Ovary (tissue), 9 donors: Measurements from ENCODE around the gene CEBPG. TPM values are rescaled to one million over a fixed set of nuclear protein-coding genes. Genes with fewer than 3 reads are reported as not detected.

Source experiments
- DNase-seq, 5 donors: peaks; one replicate each; pipeline ENCODE4 v3.0.0-alpha.2; 2019 to 2020
- H3K27ac ChIP-seq, 2 donors: fragments of 200-600 bp; one replicate each; pipeline versions ENCODE4 v1.5.1 to v1.8.0; 2019 to 2022
- H3K27me3 ChIP-seq: fragments of 200-600 bp; one replicate; pipeline ENCODE4 v1.8.0; 2022
- H3K36me3 ChIP-seq: fragments of 200-600 bp; sonication (generic); one replicate; pipeline ENCODE4 v1.5.1; 2019
- H3K4me1 ChIP-seq: one replicate; pipeline ENCODE4 v1.8.1; 2013; ENCODE audit warnings: mild to moderate bottlenecking, moderate library complexity; ENCODE audit not compliant: insufficient read depth
- H3K4me3 ChIP-seq: fragments of 200-600 bp; sonication (generic); one replicate; pipeline ENCODE4 v1.5.1; 2017
- H3K9me3 ChIP-seq, 2 donors: fragments of 200-600 bp in 1 of 2; sonication (generic) in 1 of 2; one replicate each; pipeline versions ENCODE4 v1.5.1 to v1.8.1; 2013 to 2019; ENCODE audit warnings: mild to moderate bottlenecking in 1 of 2, moderate library complexity in 1 of 2
- CTCF ChIP-seq, 3 donors: fragments of 450-650 bp in 2 of 3; fragments of 200-600 bp in 1 of 3; IDR thresholded peaks; one replicate each; pipeline versions ENCODE4 v1.5.1 to v1.8.0; 2016 to 2022; ENCODE audit warnings: antibody characterized with exemption in 3 of 3, mild to moderate bottlenecking in 1 of 3
- EP300 ChIP-seq: sonication (generic); formaldehyde crosslinking; IDR thresholded peaks from one replicate; pipeline ENCODE4 v1.6.1; 2017; ENCODE audit warnings: antibody characterized with exemption
- POLR2A ChIP-seq: fragments of 450-650 bp; IDR thresholded peaks from one replicate; pipeline ENCODE4 v1.6.1; 2017; ENCODE audit warnings: antibody characterized with exemption, mild to moderate bottlenecking, moderate library complexity
- WGBS, 3 donors: extraction: QIAGEN DNeasy Blood & Tissue Kit in 1 of 3; methylation state at CpG; one replicate each; pipeline versions ENCODE4 v1.1.5 to v1.1.7; 2013 to 2017; 5-methylcytosine and 5-hydroxymethylcytosine counted together
- intact Hi-C, 4 donors: fragments of 100-400 bp; cut with DNase I; formaldehyde crosslinking; loops; one replicate each; pipeline versions ENCODE4 v1.11.0 to v1.15.1; 2022 to 2023
- polyA plus RNA-seq, 2 donors: library from polyadenylated mRNA; stranded (reverse); fragments of 200-250 nt in 1 of 2; fragments of 350-450 nt in 1 of 2; fragmentation: Illumina TruSeq in 1 of 2; extraction: RNeasy Lipid Tissue Mini Kit (QIAGEN cat#74804) in 1 of 2; gene quantifications; one replicate each; pipeline ENCODE4 v1.2.3, GENCODE V29; 2013 to 2014
- total RNA-seq, 7 donors: library from RNA; depleted of rRNA in 2 of 7; stranded (reverse); fragments of >200 nt in 2 of 7; fragmentation: NEBNext Ultra II Directional in 3 of 7; extraction: Animal tissue kit (Norgen Biotek cat#: 25700) in 3 of 7; gene quantifications; one replicate each; pipeline versions ENCODE4 v1.1.0 to v1.2.4, GENCODE V29; 2016 to 2023
- donor health status: DM: no; HTN: no; CAD: no; lungs with moderate emphysema.
- donor health status: DM: no; HTN: no; CAD: no.
- donor health status: Bipolar disorder and iron deficiency.
- donor health status: DM: yes; HTN: yes; CAD: no.
- donor health status: DM: no; HTN: no; CAD: no.
- donor health status: DM: yes; HTN: yes; CAD: no.

The CEBPG gene
- total and polyA plus RNA-seq, 9 donors: 5.6 to 54.6 (median 12.0) TPM

- Histone ChIP-seq H3K27me3 (no peaks in the 10 kb centered on the region), H3K9me3 (no peaks in the 10 kb centered on the region), H3K4me1 (no peaks in the 10 kb centered on the region), H3K27ac (no peak overlapping the region), H3K4me3 (no peak overlapping the region), H3K36me3 (no peaks in the 10 kb centered on the region)
- 41 to 58% (median 56%) methylated on average over 1 of the region's 1 CpG for WGBS, 3 donors
- TF ChIP-seq CTCF (IDR thresholded peaks at IDR 0.05) (no peak), EP300 (no peak), POLR2A (no peak)
- intact Hi-C loops: no loop called here
- DNase-seq: no peak
Observed at GRCh38 chr19:33357556-33357955, 16.0 kb upstream of the CEBPG start.

- no peak for DNase-seq
- TF ChIP-seq EP300: no peak
- WGBS, 3 donors: 44 to 63% (median 50%) methylated on average over 6 of the region's 6 CpGs
- Histone ChIP-seq H3K27me3 (no peaks in the 10 kb centered on the region), H3K36me3 (no peaks in the 10 kb centered on the region), H3K4me1 (no peaks in the 10 kb centered on the region), H3K9me3 (no peaks in the 10 kb centered on the region), H3K4me3 (no peak overlapping the region), H3K27ac (no peak overlapping the region)
- intact Hi-C loops: no loop called here
Observed at GRCh38 chr19:33358408-33358807, 15.1 kb upstream of the CEBPG start.

GRCh38 chr19:33359581-33359980, 13.9 kb upstream of the CEBPG start:
- Histone ChIP-seq H3K36me3 (no peaks in the 10 kb centered on the region), H3K4me1 (no peaks in the 10 kb centered on the region), H3K4me3 (no peak overlapping the region), H3K27ac (no peak overlapping the region), H3K9me3 (no peaks in the 10 kb centered on the region), H3K27me3 (no peaks in the 10 kb centered on the region)
- 83 to 86% (median 84%) methylated on average over 3 of the region's 3 CpGs for WGBS, 3 donors
- intact Hi-C loops: no loop called here
- TF ChIP-seq CTCF (IDR thresholded peaks at IDR 0.05) (no peak), POLR2A (no peak), EP300 (no peak)
- no peak for DNase-seq

- Histone ChIP-seq H3K4me1 (no peaks in the 10 kb centered on the region), H3K27me3 (no peaks in the 10 kb centered on the region), H3K27ac (no peak overlapping the region), H3K36me3 (no peaks in the 10 kb centered on the region), H3K9me3 (no peaks in the 10 kb centered on the region), H3K4me3 (no peak overlapping the region)
- 74 to 78% (median 75%) methylated on average over 6 of the region's 6 CpGs for WGBS, 3 donors
- TF ChIP-seq EP300: no peak
- intact Hi-C loops: no loop called here
- DNase-seq: no peak
Observed at GRCh38 chr19:33362508-33363228, 10.8 kb upstream of the CEBPG start.

GRCh38 chr19:33363476-33363875, 10.0 kb upstream of the CEBPG start:
- Histone ChIP-seq H3K4me3 (no peak overlapping the region), H3K9me3 (no peaks in the 10 kb centered on the region), H3K27ac (no peak overlapping the region), H3K36me3 (no peaks in the 10 kb centered on the region), H3K4me1 (no peaks in the 10 kb centered on the region), H3K27me3 (no peaks in the 10 kb centered on the region)
- intact Hi-C loops: no loop called here
- TF ChIP-seq CTCF (IDR thresholded peaks at IDR 0.05) (no peak), EP300 (no peak), POLR2A (no peak)
- DNase-seq: no peak
- WGBS, 3 donors: 53 to 75% (median 65%) methylated on average over 5 of the region's 5 CpGs
